ENCODE results near the gene KCNC1. TPM values are rescaled to one million over a fixed set of nuclear protein-coding genes. Genes with fewer than 3 reads are reported as not detected.

KCNC1 gene
- polyA plus RNA-seq, 1 donor = 2.4 TPM

DNA sequence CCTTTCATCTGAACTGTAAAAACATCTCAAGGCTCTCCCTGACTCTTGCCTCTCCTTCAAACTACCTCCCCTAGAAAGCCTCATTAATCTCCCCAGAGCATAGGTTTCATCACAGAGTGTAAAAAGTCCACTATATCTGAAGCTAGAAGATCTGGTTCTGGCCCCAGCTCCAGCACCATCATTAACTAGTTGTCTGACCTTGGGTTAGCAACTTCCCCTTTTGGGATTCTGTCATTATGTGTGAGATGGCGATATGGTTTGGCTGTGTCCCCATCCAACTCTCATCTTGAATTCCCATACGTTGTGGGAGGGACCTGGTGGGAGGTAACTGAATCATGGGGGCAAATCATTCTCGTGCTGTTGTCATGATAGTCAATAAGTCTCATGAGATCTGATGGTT lies 97.3 kb downstream of the KCNC1 start:
- no peak for DNase-seq

Other genes starting within 250 kb of the KCNC1 start
- not detected for gene USH1C, start 190.4 kb upstream of the KCNC1 start, polyA plus RNA-seq (ENCODE audit: insufficient read length)
- 0.08 TPM for gene OTOG, start 187.5 kb upstream of the KCNC1 start, polyA plus RNA-seq (ENCODE audit: insufficient read length)
- gene MYOD1, start 15.2 kb upstream of the KCNC1 start, polyA plus RNA-seq (ENCODE audit: insufficient read length) = 100 TPM